ENCODE measurements around the gene GRIK1. TPM values are rescaled to one million over a fixed set of nuclear protein-coding genes. Genes with fewer than 3 reads are reported as not detected.

GRIK1 gene
- polyA plus RNA-seq, 1 donor (not counting 4 experiments of a cell fraction or from before 2014, with no cell fraction given) = not detected

- FAIRE-seq (no peak), DNase-seq (ENCODE audit: low read depth, low spot score) (no peak)
- TF ChIP-seq CTCF (optimal IDR thresholded peaks at IDR 0.05 in 1 of 3, IDR thresholded peaks at IDR 0.05 in 1 of 3, conservative IDR thresholded peaks at IDR 0.05 in 1 of 3; ENCODE audit: extremely low read depth in 1 of 3, insufficient read depth in 2 of 3, low read length in 3 of 3) = no peak
- TF ChIP-seq EZH2 (IDR thresholded peaks at IDR 0.05; ENCODE audit: low read length) = no peak
- H3K4me3 ChIP-seq (ENCODE audit: control insufficient read depth in 2 of 3, extremely low read depth in 1 of 3, insufficient read depth in 2 of 3, low read depth in 1 of 3, low read length in 3 of 3) = no peak overlapping the region
- H3K27me3 ChIP-seq (ENCODE audit: control insufficient read depth, extremely low read depth, insufficient read depth, low read length) = no peaks in the 10 kb centered on the region
- no peaks in the 10 kb centered on the region for H3K9me1 ChIP-seq (ENCODE audit: control insufficient read depth, extremely low read depth, insufficient read depth, low read length)
- H3K9ac ChIP-seq (ENCODE audit: control insufficient read depth, extremely low read depth, insufficient read depth, low read length) = no peak overlapping the region
- no peak overlapping the region for H2AFZ ChIP-seq (ENCODE audit: control insufficient read depth, low read length)
- no peaks in the 10 kb centered on the region for H3K9me3 ChIP-seq (ENCODE audit: control insufficient read depth, low read depth, low read length)
- H3K4me2 ChIP-seq (ENCODE audit: control insufficient read depth, extremely low read depth, insufficient read depth, low read depth, low read length) = no peak overlapping the region
- dilution Hi-C loops (cut with MboI; ENCODE audit: extremely low pct_ligation_motif_present, low sequenced_read_pairs) = loop anchor here (5.0 kb wide), 1 partner anchor 34 kb away; no protein-coding TSS in a partner anchor
- no peaks in the 10 kb centered on the region for H3K36me3 ChIP-seq (ENCODE audit: control insufficient read depth in 2 of 2, extremely low read depth in 1 of 2, insufficient read depth in 2 of 2, low read length in 2 of 2)
- no peaks in the 10 kb centered on the region for H3K79me2 ChIP-seq (ENCODE audit: control insufficient read depth, insufficient read depth, low read length)
- H3K27ac ChIP-seq (ENCODE audit: control insufficient read depth, insufficient read depth, low read length) = no peak overlapping the region
- H4K20me1 ChIP-seq (ENCODE audit: control insufficient read depth, extremely low read depth, insufficient read depth, low read length) = no peaks in the 10 kb centered on the region
- no peaks in the 10 kb centered on the region for H3K4me1 ChIP-seq (ENCODE audit: control insufficient read depth, extremely low read depth, insufficient read depth, low read length)
Measured at GRCh38 chr21:29808153-29808552, 131.6 kb downstream of the GRIK1 start.

- H3K9me1 ChIP-seq (ENCODE audit: control insufficient read depth, extremely low read depth, insufficient read depth, low read length) = no peaks in the 10 kb centered on the region
- H3K27me3 ChIP-seq (ENCODE audit: control insufficient read depth, extremely low read depth, insufficient read depth, low read length) = no peaks in the 10 kb centered on the region
- no peak overlapping the region for H3K4me3 ChIP-seq (ENCODE audit: control insufficient read depth in 2 of 3, extremely low read depth in 1 of 3, insufficient read depth in 2 of 3, low read depth in 1 of 3, low read length in 3 of 3)
- H3K4me1 ChIP-seq (ENCODE audit: control insufficient read depth, extremely low read depth, insufficient read depth, low read length) = no peaks in the 10 kb centered on the region
- no peak overlapping the region for H3K9ac ChIP-seq (ENCODE audit: control insufficient read depth, extremely low read depth, insufficient read depth, low read length)
- dilution Hi-C loops (cut with MboI; ENCODE audit: extremely low pct_ligation_motif_present, low sequenced_read_pairs) = loop anchor here (5.0 kb wide), 1 partner anchor 37 kb away; no protein-coding TSS in a partner anchor
- FAIRE-seq (no peak), DNase-seq (ENCODE audit: low read depth, low spot score) (no peak)
- H3K9me3 ChIP-seq (ENCODE audit: control insufficient read depth, low read depth, low read length) = no peaks in the 10 kb centered on the region
- H3K79me2 ChIP-seq (ENCODE audit: control insufficient read depth, insufficient read depth, low read length) = no peaks in the 10 kb centered on the region
- no peak for TF ChIP-seq EZH2 (IDR thresholded peaks at IDR 0.05; ENCODE audit: low read length)
- TF ChIP-seq CTCF (optimal IDR thresholded peaks at IDR 0.05 in 1 of 3, IDR thresholded peaks at IDR 0.05 in 1 of 3, conservative IDR thresholded peaks at IDR 0.05 in 1 of 3; ENCODE audit: extremely low read depth in 1 of 3, insufficient read depth in 2 of 3, low read length in 3 of 3) = no peak
- H3K27ac ChIP-seq (ENCODE audit: control insufficient read depth, insufficient read depth, low read length) = no peak overlapping the region
- H3K4me2 ChIP-seq (ENCODE audit: control insufficient read depth, extremely low read depth, insufficient read depth, low read depth, low read length) = no peak overlapping the region
- no peaks in the 10 kb centered on the region for H4K20me1 ChIP-seq (ENCODE audit: control insufficient read depth, extremely low read depth, insufficient read depth, low read length)
- H2AFZ ChIP-seq (ENCODE audit: control insufficient read depth, low read length) = no peak overlapping the region
- no peaks in the 10 kb centered on the region for H3K36me3 ChIP-seq (ENCODE audit: control insufficient read depth in 2 of 2, extremely low read depth in 1 of 2, insufficient read depth in 2 of 2, low read length in 2 of 2)
Measured at GRCh38 chr21:29805105-29805504, 134.7 kb downstream of the GRIK1 start.

Measured in keratinocyte (primary cell).